ENCODE results near the gene CDH4. TPM values are rescaled to one million over a fixed set of nuclear protein-coding genes. Genes with fewer than 3 reads are reported as not detected.

Gene CDH4
- total RNA-seq, 2 experiments from 2014 or later, result 0.06 to 0.08 TPM

GRCh38 chr20:61861054-61861841 lies 609.2 kb downstream of the CDH4 start:
- H3K27ac Mint-ChIP-seq, result no peak overlapping the region
- peaks cover 8% of the 10 kb centered on the region for H3K9me3 Mint-ChIP-seq
- H3K4me1 Mint-ChIP-seq, result no peaks in the 10 kb centered on the region
- no peaks in the 10 kb centered on the region for H3K27me3 Mint-ChIP-seq
- no peak overlapping the region for H3K4me3 Mint-ChIP-seq
- H3K36me3 Mint-ChIP-seq, result no peaks in the 10 kb centered on the region
- DNase-seq, result no peak

GRCh38 chr20:61861858-61862257 lies 609.8 kb downstream of the CDH4 start:
- Mint-ChIP-seq H3K27me3 (no peaks in the 10 kb centered on the region), H3K4me3 (no peak overlapping the region)

GRCh38 chr20:61862881-61863280 lies 610.8 kb downstream of the CDH4 start:
- DNase-seq, result no peak
- Mint-ChIP-seq H3K27ac (no peak overlapping the region), H3K4me3 (no peak overlapping the region), H3K9me3 (peaks cover 8% of the 10 kb centered on the region), H3K36me3 (no peaks in the 10 kb centered on the region), H3K27me3 (no peaks in the 10 kb centered on the region), H3K4me1 (no peaks in the 10 kb centered on the region)

More at GRCh38 chr20:61861858-61862257, 609.8 kb downstream of the CDH4 start:
- H3K36me3 Mint-ChIP-seq, result no peaks in the 10 kb centered on the region
- H3K9me3 Mint-ChIP-seq, result peaks cover 8% of the 10 kb centered on the region
- no peak overlapping the region for H3K27ac Mint-ChIP-seq
- no peaks in the 10 kb centered on the region for H3K4me1 Mint-ChIP-seq
- no peak for DNase-seq

- H3K27ac Mint-ChIP-seq, result no peak overlapping the region
- no peak overlapping the region for H3K4me3 Mint-ChIP-seq
- H3K9me3 Mint-ChIP-seq, result peaks cover 8% of the 10 kb centered on the region
- no peaks in the 10 kb centered on the region for H3K4me1 Mint-ChIP-seq
- H3K27me3 Mint-ChIP-seq, result no peaks in the 10 kb centered on the region
- H3K36me3 Mint-ChIP-seq, result no peaks in the 10 kb centered on the region
- DNase-seq, result no peak
Observed at GRCh38 chr20:61864481-61864880, 612.4 kb downstream of the CDH4 start.

- H3K36me3 Mint-ChIP-seq, result no peaks in the 10 kb centered on the region
Observed at GRCh38 chr20:61865353-61865752, 613.3 kb downstream of the CDH4 start.

GRCh38 chr20:61866165-61866564 lies 614.1 kb downstream of the CDH4 start:
- peaks cover 8% of the 10 kb centered on the region for H3K9me3 Mint-ChIP-seq
- no peaks in the 10 kb centered on the region for H3K27me3 Mint-ChIP-seq
- H3K4me3 Mint-ChIP-seq, result no peak overlapping the region
- no peaks in the 10 kb centered on the region for H3K4me1 Mint-ChIP-seq
- no peak overlapping the region for H3K27ac Mint-ChIP-seq
- no peaks in the 10 kb centered on the region for H3K36me3 Mint-ChIP-seq
- DNase-seq, result no peak

More at GRCh38 chr20:61865353-61865752, 613.3 kb downstream of the CDH4 start:
- no peaks in the 10 kb centered on the region for H3K27me3 Mint-ChIP-seq
- no peak overlapping the region for H3K4me3 Mint-ChIP-seq
- H3K4me1 Mint-ChIP-seq, result no peaks in the 10 kb centered on the region
- no peak for DNase-seq
- H3K9me3 Mint-ChIP-seq, result peaks cover 8% of the 10 kb centered on the region
- no peak overlapping the region for H3K27ac Mint-ChIP-seq

GRCh38 chr20:61868006-61868405 lies 615.9 kb downstream of the CDH4 start:
- Mint-ChIP-seq H3K27me3 (no peaks in the 10 kb centered on the region), H3K4me3 (no peak overlapping the region)

GRCh38 chr20:61868466-61869090 lies 616.5 kb downstream of the CDH4 start:
- no peaks in the 10 kb centered on the region for H3K4me1 Mint-ChIP-seq
- no peaks in the 10 kb centered on the region for H3K27me3 Mint-ChIP-seq

More at GRCh38 chr20:61868006-61868405, 615.9 kb downstream of the CDH4 start:
- no peak for DNase-seq
- Mint-ChIP-seq H3K27ac (no peak overlapping the region), H3K4me1 (no peaks in the 10 kb centered on the region), H3K36me3 (no peaks in the 10 kb centered on the region), H3K9me3 (peaks cover 8% of the 10 kb centered on the region)

GRCh38 chr20:61869750-61870507 lies 617.9 kb downstream of the CDH4 start:
- H3K4me1 Mint-ChIP-seq, result no peaks in the 10 kb centered on the region
- H3K27ac Mint-ChIP-seq, result no peak overlapping the region
- no peak overlapping the region for H3K4me3 Mint-ChIP-seq
- no peaks in the 10 kb centered on the region for H3K27me3 Mint-ChIP-seq
- no peaks in the 10 kb centered on the region for H3K36me3 Mint-ChIP-seq
- peaks cover 8% of the 10 kb centered on the region for H3K9me3 Mint-ChIP-seq
- no peak for DNase-seq

More at GRCh38 chr20:61868466-61869090, 616.5 kb downstream of the CDH4 start:
- no peak overlapping the region for H3K4me3 Mint-ChIP-seq
- no peak overlapping the region for H3K27ac Mint-ChIP-seq
- H3K9me3 Mint-ChIP-seq, result peaks cover 8% of the 10 kb centered on the region
- no peaks in the 10 kb centered on the region for H3K36me3 Mint-ChIP-seq
- no peak for DNase-seq

GRCh38 chr20:61871160-61871559 lies 619.1 kb downstream of the CDH4 start:
- no peak overlapping the region for H3K27ac Mint-ChIP-seq
- no peaks in the 10 kb centered on the region for H3K27me3 Mint-ChIP-seq
- no peaks in the 10 kb centered on the region for H3K9me3 Mint-ChIP-seq
- no peaks in the 10 kb centered on the region for H3K4me1 Mint-ChIP-seq
- DNase-seq, result no peak
- no peaks in the 10 kb centered on the region for H3K36me3 Mint-ChIP-seq
- H3K4me3 Mint-ChIP-seq, result no peak overlapping the region

- no peaks in the 10 kb centered on the region for H3K9me3 Mint-ChIP-seq
- H3K27ac Mint-ChIP-seq, result no peak overlapping the region
- no peaks in the 10 kb centered on the region for H3K36me3 Mint-ChIP-seq
- H3K27me3 Mint-ChIP-seq, result no peaks in the 10 kb centered on the region
- H3K4me1 Mint-ChIP-seq, result no peaks in the 10 kb centered on the region
- no peak for DNase-seq
- H3K4me3 Mint-ChIP-seq, result no peak overlapping the region
Observed at GRCh38 chr20:61871913-61872312, 619.9 kb downstream of the CDH4 start.

GRCh38 chr20:61872371-61872900 lies 620.4 kb downstream of the CDH4 start:
- Mint-ChIP-seq H3K27me3 (no peaks in the 10 kb centered on the region), H3K4me1 (no peaks in the 10 kb centered on the region), H3K9me3 (no peaks in the 10 kb centered on the region)

GRCh38 chr20:61873651-61874420 lies 621.8 kb downstream of the CDH4 start:
- no peaks in the 10 kb centered on the region for H3K27me3 Mint-ChIP-seq
- H3K4me1 Mint-ChIP-seq, result no peaks in the 10 kb centered on the region

More at GRCh38 chr20:61872371-61872900, 620.4 kb downstream of the CDH4 start:
- DNase-seq, result no peak
- no peaks in the 10 kb centered on the region for H3K36me3 Mint-ChIP-seq
- no peak overlapping the region for H3K27ac Mint-ChIP-seq
- H3K4me3 Mint-ChIP-seq, result no peak overlapping the region

GRCh38 chr20:61874421-61875068 lies 622.5 kb downstream of the CDH4 start:
- H3K36me3 Mint-ChIP-seq, result no peaks in the 10 kb centered on the region
- H3K4me1 Mint-ChIP-seq, result no peaks in the 10 kb centered on the region
- H3K27me3 Mint-ChIP-seq, result no peaks in the 10 kb centered on the region
- no peak for DNase-seq
- H3K4me3 Mint-ChIP-seq, result no peak overlapping the region
- no peaks in the 10 kb centered on the region for H3K9me3 Mint-ChIP-seq
- H3K27ac Mint-ChIP-seq, result no peak overlapping the region

More at GRCh38 chr20:61873651-61874420, 621.8 kb downstream of the CDH4 start:
- no peak overlapping the region for H3K27ac Mint-ChIP-seq
- no peak for DNase-seq
- H3K9me3 Mint-ChIP-seq, result no peaks in the 10 kb centered on the region
- H3K36me3 Mint-ChIP-seq, result no peaks in the 10 kb centered on the region
- H3K4me3 Mint-ChIP-seq, result no peak overlapping the region

Data from activated naive CD8-positive, alpha-beta T cell treated with anti-CD3 and anti-CD28 coated beads for 36 hours (primary cell).